HepG2 (cell line): ENCODE data around the gene AUTS2. TPM values are rescaled to one million over a fixed set of nuclear protein-coding genes. Genes with fewer than 3 reads are reported as not detected.

Experiments
- ATAC-seq: fragments of 200-7000 bp; cut with Tn5 transposase; 3 replicates; pipeline ENCODE4 v1.9.1; 2020; ENCODE audit warnings: mild to moderate bottlenecking, moderate library complexity
- BruUV-seq: library from RNA; stranded (reverse); fragments of 400-500 nt; replicated peaks from 2 replicates; lab custom pipeline; 2021; lab: Mats Ljungman, UMichigan
- CTCF ChIA-PET: fragments of 300-600 bp; formaldehyde crosslinking; extraction: SDS; loops from one replicate; lab custom pipeline; 2021; ENCODE audit warnings: low total read pairs, inconsistent platforms, low intra/inter-chr PET ratio; lab: Yijun Ruan, JAX
- POLR2A ChIA-PET: fragments of 350-600 bp; sonication (Branson Sonifier 250); formaldehyde crosslinking; loops from one replicate; lab custom pipeline; 2020; ENCODE audit warnings: antibody characterized with exemption, inconsistent platforms; lab: Yijun Ruan, JAX
- DNase-seq: peaks from one replicate; pipeline ENCODE4 v3.0.0-alpha.2; 2015; ENCODE audit warnings: low spot score
- FAIRE-seq: peaks from 3 replicates; lab custom pipeline; 2011; peaks lifted over from hg19 to GRCh38; lab: Jason Lieb, UNC
- H2AFZ ChIP-seq: one replicate; pipeline ENCODE4 v1.6.1; 2011; ENCODE audit warnings: low read length, inconsistent platforms
- H3K27ac ChIP-seq: fragments of 300-600 bp; 3 replicates; pipeline ENCODE4 v1.8.0; 2011; ENCODE audit warnings: mixed run types, mild to moderate bottlenecking, mixed read lengths, low read length, inconsistent platforms; ENCODE audit not compliant: insufficient read depth; ENCODE audit errors: extremely low read length
- H3K27me3 ChIP-seq, 2 experiments: fragments of 200-600 bp in 1 of 2; 2 replicates in 1 of 2; 3 replicates in 1 of 2; pipeline versions ENCODE4 v1.6.0 to v1.8.0; 2011; ENCODE audit warnings: low read length in 2 of 2, mild to moderate bottlenecking in 2 of 2, moderate library complexity in 2 of 2, inconsistent platforms in 1 of 2; ENCODE audit not compliant: insufficient read depth in 2 of 2, control insufficient read depth in 1 of 2
- H3K36me3 ChIP-seq, 2 experiments: fragments of 200-600 bp in 1 of 2; replicated peaks in 1 of 2; 2 replicates in 1 of 2; 3 replicates in 1 of 2; pipeline versions ENCODE4 v1.5.1 to v1.8.0; 2011; ENCODE audit warnings: low read length in 2 of 2, inconsistent platforms in 1 of 2; ENCODE audit not compliant: insufficient read depth in 2 of 2, control insufficient read depth in 1 of 2
- H3K4me1 ChIP-seq: 2 replicates; pipeline ENCODE4 v1.5.1; 2012; ENCODE audit warnings: low read length, inconsistent platforms; ENCODE audit not compliant: insufficient read depth
- H3K4me2 ChIP-seq: 2 replicates; pipeline ENCODE4 v1.6.0; 2011; ENCODE audit warnings: low read depth, low read length, inconsistent platforms
- H3K4me3 ChIP-seq, 3 experiments: fragments of 200-600 bp in 1 of 3; sonication (generic), shearing (Covaris generic) in 1 of 3; replicated peaks in 1 of 3; 2 replicates each; pipeline ENCODE4 v1.5.1; 2011 to 2016; ENCODE audit warnings: low read length in 3 of 3, inconsistent platforms in 2 of 3, low read depth in 2 of 3, mild to moderate bottlenecking in 2 of 3, control low read depth in 1 of 3, mixed read lengths in 1 of 3; ENCODE audit not compliant: insufficient read depth in 1 of 3
- H3K79me2 ChIP-seq: one replicate; pipeline ENCODE4 v1.6.1; 2011; ENCODE audit warnings: low read length, inconsistent platforms; ENCODE audit not compliant: insufficient read depth
- H3K9ac ChIP-seq: 2 replicates; pipeline ENCODE4 v1.6.0; 2011; ENCODE audit warnings: mild to moderate bottlenecking, low read depth, low read length, inconsistent platforms; ENCODE audit not compliant: insufficient read depth
- H3K9me3 ChIP-seq: 2 replicates; pipeline ENCODE4 v1.5.1; 2012; ENCODE audit warnings: mild to moderate bottlenecking, low read length
- H4K20me1 ChIP-seq: 2 replicates; pipeline ENCODE4 v1.6.0; 2011; ENCODE audit warnings: inconsistent platforms, mild to moderate bottlenecking, low read length, moderate library complexity; ENCODE audit not compliant: insufficient read depth
- GFI1 ChIP-seq: sonication (generic); formaldehyde crosslinking; IDR thresholded peaks from 2 replicates; pipeline ENCODE4 v1.5.0; 2020; ENCODE audit warnings: missing genetic modification reagents, mild to moderate bottlenecking, borderline replicate concordance
- SMAD1 ChIP-seq: sonication (generic); formaldehyde crosslinking; IDR thresholded peaks from 2 replicates; pipeline ENCODE4 v1.4.0; 2020; ENCODE audit warnings: missing genetic modification reagents, low read depth, mild to moderate bottlenecking, borderline replicate concordance
- SSRP1 ChIP-seq: IDR thresholded peaks from 2 replicates; pipeline ENCODE4 v1.6.1; 2016; ENCODE audit warnings: control low read depth
- ZIK1 ChIP-seq: sonication (generic); formaldehyde crosslinking; IDR thresholded peaks from 2 replicates; pipeline ENCODE4 v1.5.0; 2020; ENCODE audit warnings: mild to moderate bottlenecking, low read depth, missing genetic modification reagents, borderline replicate concordance
- ZKSCAN5 ChIP-seq: sonication (generic); formaldehyde crosslinking; IDR thresholded peaks from 2 replicates; pipeline ENCODE4 v1.5.1; 2020; ENCODE audit warnings: mild to moderate bottlenecking, missing genetic modification reagents
- ZNF101 ChIP-seq: sonication (generic); formaldehyde crosslinking; IDR thresholded peaks from 2 replicates; pipeline ENCODE4 v1.4.0; 2020; ENCODE audit warnings: mild to moderate bottlenecking, low read depth, missing genetic modification reagents, borderline replicate concordance
- ZNF549 ChIP-seq: sonication (generic); formaldehyde crosslinking; IDR thresholded peaks from 2 replicates; pipeline ENCODE4 v1.5.0; 2020; ENCODE audit warnings: missing genetic modification reagents
- ZNF672 ChIP-seq: sonication (generic); formaldehyde crosslinking; IDR thresholded peaks from 2 replicates; pipeline ENCODE4 v1.8.1; 2022; ENCODE audit warnings: missing genetic modification reagents
- WGBS: methylation state at CpG from one replicate; pipeline ENCODE4 v1.1.6; 2017; ENCODE audit warnings: low lambda C conversion rate; 5-methylcytosine and 5-hydroxymethylcytosine counted together
- in situ Hi-C: cut with HindIII; loops from 2 replicates; pipeline ENCODE4 v1.10.0; 2017; ENCODE audit warnings: low pct_unique_long_range_greater_than_20kb; ENCODE audit not compliant: extremely low pct_ligation_motif_present
- intact Hi-C: fragments of 100-400 bp; cut with micrococcal nuclease; formaldehyde crosslinking; loops from one replicate; pipeline ENCODE4 v1.10.0; 2022; ENCODE audit not compliant: unreplicated experiment
- polyA plus RNA-seq, 8 experiments: library from polyadenylated mRNA; depleted of rRNA in 3 of 8; stranded (reverse) in 7 of 8; unstranded in 1 of 8; fragments of >200 nt; fragmentation: Illumina TruSeq in 4 of 8; extraction: Trizol in 4 of 8; gene quantifications; 2 replicates each; pipeline versions ENCODE4 v1.2.1 to v1.2.3, GENCODE V29; 2011 to 2016; ENCODE audit warnings: low read depth in 4 of 8, missing spikeins in 1 of 8, mixed read lengths in 1 of 8; ENCODE audit not compliant: insufficient read depth in 1 of 8
- total RNA-seq, 5 experiments: library from RNA; depleted of rRNA; stranded (reverse); fragments of >200 nt; fragmentation: Illumina TruSeq; extraction: Trizol; gene quantifications; 2 replicates each; pipeline ENCODE4 v1.2.3, GENCODE V29; 2016; ENCODE audit warnings: low read depth in 1 of 5
- TF ChIP-seq, protein P1 (sequence below): sonication (generic); formaldehyde crosslinking; IDR thresholded peaks from 2 replicates; pipeline ENCODE4 v1.5.1; 2020; ENCODE audit warnings: missing genetic modification reagents, mild to moderate bottlenecking, borderline replicate concordance
- TF ChIP-seq, protein P2 (sequence below): sonication (generic); formaldehyde crosslinking; IDR thresholded peaks from 2 replicates; pipeline ENCODE4 v1.4.0; 2020; ENCODE audit warnings: missing genetic modification reagents

The AUTS2 gene
- total and polyA plus RNA-seq, 2 of the 13 experiments (the other 11 are each of a cell fraction or from before 2014, with no cell fraction given), result 0.38 TPM; not detected in 1

DNA sequence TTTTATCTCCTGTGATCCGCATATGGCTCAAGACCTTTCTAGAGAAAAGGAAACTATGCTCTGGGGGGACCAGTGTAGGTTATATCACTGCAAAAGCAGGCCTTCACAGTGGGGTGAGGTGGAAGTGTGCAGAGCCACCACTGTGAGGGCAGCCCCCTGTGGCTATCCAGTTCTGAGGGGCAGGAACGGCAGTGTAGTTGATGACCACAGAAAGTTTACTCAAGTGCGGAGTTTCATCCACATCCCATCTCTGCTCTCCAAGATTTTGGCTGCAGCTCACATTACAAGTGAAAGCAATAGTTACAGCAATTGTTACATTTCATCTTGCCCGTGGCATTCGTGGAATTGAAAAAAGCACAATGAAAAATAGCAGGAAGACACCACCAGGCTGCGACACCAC, 1187.8 kb downstream of the AUTS2 start:
- WGBS, result 84% methylated on average over 6 of the region's 6 CpGs
- Histone ChIP-seq H3K4me3 (no peak overlapping the region), H3K4me2 (no peak overlapping the region), H3K4me1 (peaks cover 22% of the 10 kb centered on the region), H3K36me3 (no peaks in the 10 kb centered on the region), H2AFZ (no peak overlapping the region), H3K27me3 (no peaks in the 10 kb centered on the region), H3K79me2 (no peaks in the 10 kb centered on the region), H4K20me1 (no peaks in the 10 kb centered on the region), H3K9ac (no peak overlapping the region), H3K9me3 (no peaks in the 10 kb centered on the region), H3K27ac (no peak overlapping the region)
- TF ChIP-seq GFI1 (CRISPR knock-in tag), result no peak
- intact Hi-C loops (loop anchor here (10.0 kb wide), 1 partner anchor 51 kb away; no protein-coding TSS in a partner anchor), in situ Hi-C loops (no loop called here)
- no TSS peak for BruUV-seq
- FAIRE-seq, result no peak
- ChIA-PET CTCF (no interaction called here), POLR2A (no interaction called here)
- DNase-seq, result no peak
- ATAC-seq, result no peak

DNA sequence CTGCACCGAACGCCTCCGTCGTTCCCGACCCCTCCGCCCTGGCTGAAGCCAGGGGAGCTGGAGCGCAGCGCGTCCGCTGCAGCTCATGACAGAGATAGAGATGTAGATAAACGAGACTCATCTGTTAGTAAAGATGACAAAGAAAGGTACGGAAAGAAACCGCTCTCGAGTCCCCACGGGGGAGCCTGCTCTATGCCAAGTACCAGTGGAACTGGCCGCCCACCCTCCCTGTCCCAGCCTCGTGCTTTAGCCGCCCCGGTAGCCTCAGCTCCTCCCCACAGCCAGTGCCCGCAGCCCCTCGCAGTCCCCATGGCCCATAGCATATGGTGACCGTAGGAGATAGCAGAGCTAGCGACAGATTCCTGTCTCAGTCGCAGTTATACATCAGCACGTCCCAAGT, 1189.0 kb downstream of the AUTS2 start:
- WGBS, result 86% methylated on average over 22 of the region's 25 CpGs
- CTCF ChIA-PET, result no interaction called here
- TF ChIP-seq ZIK1, result no peak
- TF ChIP-seq ZKSCAN5 (CRISPR knock-in tag), result no peak
- TF ChIP-seq, protein P1, sequence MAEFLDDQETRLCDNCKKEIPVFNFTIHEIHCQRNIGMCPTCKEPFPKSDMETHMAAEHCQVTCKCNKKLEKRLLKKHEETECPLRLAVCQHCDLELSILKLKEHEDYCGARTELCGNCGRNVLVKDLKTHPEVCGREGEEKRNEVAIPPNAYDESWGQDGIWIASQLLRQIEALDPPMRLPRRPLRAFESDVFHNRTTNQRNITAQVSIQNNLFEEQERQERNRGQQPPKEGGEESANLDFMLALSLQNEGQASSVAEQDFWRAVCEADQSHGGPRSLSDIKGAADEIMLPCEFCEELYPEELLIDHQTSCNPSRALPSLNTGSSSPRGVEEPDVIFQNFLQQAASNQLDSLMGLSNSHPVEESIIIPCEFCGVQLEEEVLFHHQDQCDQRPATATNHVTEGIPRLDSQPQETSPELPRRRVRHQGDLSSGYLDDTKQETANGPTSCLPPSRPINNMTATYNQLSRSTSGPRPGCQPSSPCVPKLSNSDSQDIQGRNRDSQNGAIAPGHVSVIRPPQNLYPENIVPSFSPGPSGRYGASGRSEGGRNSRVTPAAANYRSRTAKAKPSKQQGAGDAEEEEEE (CRISPR knock-in tag), result no peak
- TF ChIP-seq ZNF672, result no peak
- no peak for TF ChIP-seq ZNF549 (CRISPR knock-in tag)
- TF ChIP-seq ZNF101 (CRISPR knock-in tag), result no peak
- TF ChIP-seq, protein P2, sequence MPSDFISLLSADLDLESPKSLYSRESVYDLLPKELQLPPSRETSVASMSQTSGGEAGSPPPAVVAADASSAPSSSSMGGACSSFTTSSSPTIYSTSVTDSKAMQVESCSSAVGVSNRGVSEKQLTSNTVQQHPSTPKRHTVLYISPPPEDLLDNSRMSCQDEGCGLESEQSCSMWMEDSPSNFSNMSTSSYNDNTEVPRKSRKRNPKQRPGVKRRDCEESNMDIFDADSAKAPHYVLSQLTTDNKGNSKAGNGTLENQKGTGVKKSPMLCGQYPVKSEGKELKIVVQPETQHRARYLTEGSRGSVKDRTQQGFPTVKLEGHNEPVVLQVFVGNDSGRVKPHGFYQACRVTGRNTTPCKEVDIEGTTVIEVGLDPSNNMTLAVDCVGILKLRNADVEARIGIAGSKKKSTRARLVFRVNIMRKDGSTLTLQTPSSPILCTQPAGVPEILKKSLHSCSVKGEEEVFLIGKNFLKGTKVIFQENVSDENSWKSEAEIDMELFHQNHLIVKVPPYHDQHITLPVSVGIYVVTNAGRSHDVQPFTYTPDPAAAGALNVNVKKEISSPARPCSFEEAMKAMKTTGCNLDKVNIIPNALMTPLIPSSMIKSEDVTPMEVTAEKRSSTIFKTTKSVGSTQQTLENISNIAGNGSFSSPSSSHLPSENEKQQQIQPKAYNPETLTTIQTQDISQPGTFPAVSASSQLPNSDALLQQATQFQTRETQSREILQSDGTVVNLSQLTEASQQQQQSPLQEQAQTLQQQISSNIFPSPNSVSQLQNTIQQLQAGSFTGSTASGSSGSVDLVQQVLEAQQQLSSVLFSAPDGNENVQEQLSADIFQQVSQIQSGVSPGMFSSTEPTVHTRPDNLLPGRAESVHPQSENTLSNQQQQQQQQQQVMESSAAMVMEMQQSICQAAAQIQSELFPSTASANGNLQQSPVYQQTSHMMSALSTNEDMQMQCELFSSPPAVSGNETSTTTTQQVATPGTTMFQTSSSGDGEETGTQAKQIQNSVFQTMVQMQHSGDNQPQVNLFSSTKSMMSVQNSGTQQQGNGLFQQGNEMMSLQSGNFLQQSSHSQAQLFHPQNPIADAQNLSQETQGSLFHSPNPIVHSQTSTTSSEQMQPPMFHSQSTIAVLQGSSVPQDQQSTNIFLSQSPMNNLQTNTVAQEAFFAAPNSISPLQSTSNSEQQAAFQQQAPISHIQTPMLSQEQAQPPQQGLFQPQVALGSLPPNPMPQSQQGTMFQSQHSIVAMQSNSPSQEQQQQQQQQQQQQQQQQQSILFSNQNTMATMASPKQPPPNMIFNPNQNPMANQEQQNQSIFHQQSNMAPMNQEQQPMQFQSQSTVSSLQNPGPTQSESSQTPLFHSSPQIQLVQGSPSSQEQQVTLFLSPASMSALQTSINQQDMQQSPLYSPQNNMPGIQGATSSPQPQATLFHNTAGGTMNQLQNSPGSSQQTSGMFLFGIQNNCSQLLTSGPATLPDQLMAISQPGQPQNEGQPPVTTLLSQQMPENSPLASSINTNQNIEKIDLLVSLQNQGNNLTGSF (CRISPR knock-in tag), result no peak
- no peak for TF ChIP-seq SSRP1 (CRISPR knock-in tag)
- TF ChIP-seq SMAD1 (CRISPR knock-in tag), result no peak

More for the DNA sequence above, 1189.0 kb downstream of the AUTS2 start:
- Histone ChIP-seq H3K9ac (no peak overlapping the region), H3K36me3 (no peaks in the 10 kb centered on the region), H3K4me3 (no peak overlapping the region), H3K27me3 (no peaks in the 10 kb centered on the region), H3K79me2 (no peaks in the 10 kb centered on the region), H3K4me1 (peaks cover 17% of the 10 kb centered on the region), H3K27ac (no peak overlapping the region), H2AFZ (no peak overlapping the region), H3K9me3 (no peaks in the 10 kb centered on the region), H3K4me2 (no peak overlapping the region), H4K20me1 (no peaks in the 10 kb centered on the region)
- no TSS peak for BruUV-seq
- ATAC-seq (no peak), DNase-seq (no peak), FAIRE-seq (no peak)
- intact Hi-C loops, result loop anchor here (10.0 kb wide), 1 partner anchor 52 kb away; no protein-coding TSS in a partner anchor
- POLR2A ChIA-PET, result no interaction called here
- in situ Hi-C loops, result no loop called here
